GM19238 (cell line): ENCODE results near the gene MACO1.
A peak's percentile ranks its signal among the peaks of the same experiment; 100 is the strongest.
"Not testable (repeated sequence)": the region's sequence is repeated elsewhere in the genome, so short reads cannot be mapped to it uniquely, and the experiment has no call there.

Experiments used
- DNase-seq: peaks from one replicate; pipeline ENCODE4 v3.0.0; 2011; ENCODE audit warnings: low spot score; ENCODE audit not compliant: insufficient read length

Gene MACO1

GRCh38 chr1:25430073-25430966 is at the start of gene MACO1:
Gene MACO1, plus strand, starts transcription at chr1:25430897. Its CDS starts 202 bp downstream, at chr1:25431099.
- DNase-seq: peak; percentile 88

GRCh38 chr1:25382543-25382942 is 48.2 kb upstream of the MACO1 start:
- not testable (repeated sequence) for DNase-seq

- not testable (repeated sequence) for DNase-seq
Measured at GRCh38 chr1:25383090-25383489, 47.6 kb upstream of the MACO1 start.

- not testable (repeated sequence) for DNase-seq
Measured at GRCh38 chr1:25383875-25384274, 46.8 kb upstream of the MACO1 start.

- DNase-seq: not testable (repeated sequence)
Measured at GRCh38 chr1:25387096-25387495, 43.6 kb upstream of the MACO1 start.

GRCh38 chr1:25388691-25389090 is 42.0 kb upstream of the MACO1 start:
- not testable (repeated sequence) for DNase-seq

GRCh38 chr1:25389721-25390120 is 41.0 kb upstream of the MACO1 start:
- DNase-seq: not testable (repeated sequence)

- no peak for DNase-seq
Measured at GRCh38 chr1:25392841-25393240, 37.9 kb upstream of the MACO1 start.

- DNase-seq: not testable (repeated sequence)
Measured at GRCh38 chr1:25397549-25397948, 33.1 kb upstream of the MACO1 start.

- DNase-seq: not testable (repeated sequence)
Measured at GRCh38 chr1:25398079-25398478, 32.6 kb upstream of the MACO1 start.

GRCh38 chr1:25402947-25403803 is 27.5 kb upstream of the MACO1 start:
- not testable (repeated sequence) for DNase-seq

GRCh38 chr1:25405731-25406305 is 24.9 kb upstream of the MACO1 start:
- DNase-seq: not testable (repeated sequence)

GRCh38 chr1:25409641-25410427 is 20.9 kb upstream of the MACO1 start:
- DNase-seq: not testable (repeated sequence)

- DNase-seq: not testable (repeated sequence)
Measured at GRCh38 chr1:25412872-25413623, 17.6 kb upstream of the MACO1 start.

GRCh38 chr1:25414157-25414556 is 16.5 kb upstream of the MACO1 start:
- not testable (repeated sequence) for DNase-seq

- DNase-seq: not testable (repeated sequence)
Measured at GRCh38 chr1:25414578-25414977, 16.1 kb upstream of the MACO1 start.

GRCh38 chr1:25417280-25417679 is 13.4 kb upstream of the MACO1 start:
- not testable (repeated sequence) for DNase-seq

- not testable (repeated sequence) for DNase-seq
Measured at GRCh38 chr1:25419339-25419738, 11.4 kb upstream of the MACO1 start.

GRCh38 chr1:25420715-25421114 is 10.0 kb upstream of the MACO1 start, which contains the start of gene RHCE:
Gene RHCE, minus strand, starts transcription at chr1:25420825. Its CDS starts 39 bp downstream, at chr1:25420786.
- DNase-seq: not testable (repeated sequence)

GRCh38 chr1:25423206-25423605 is 7.5 kb upstream of the MACO1 start:
- DNase-seq: not testable (repeated sequence)
